GM19455 (cell line): ENCODE measurements around the gene PKD2L1.
A peak's percentile ranks its signal among the peaks of the same experiment; 100 is the strongest.
"Not testable (repeated sequence)": the region's sequence is repeated elsewhere in the genome, so short reads cannot be mapped to it uniquely, and the experiment has no call there.

ENCODE experiments used
- ATAC-seq: cut with Tn5 transposase; IDR thresholded peaks from one replicate; pipeline ENCODE4 v1.9.1; 2021; ENCODE audit not compliant: unreplicated experiment

PKD2L1 gene

GRCh38 chr10:100334762-100335161, 4.7 kb upstream of the PKD2L1 start:
- ATAC-seq: no peak

DNA sequence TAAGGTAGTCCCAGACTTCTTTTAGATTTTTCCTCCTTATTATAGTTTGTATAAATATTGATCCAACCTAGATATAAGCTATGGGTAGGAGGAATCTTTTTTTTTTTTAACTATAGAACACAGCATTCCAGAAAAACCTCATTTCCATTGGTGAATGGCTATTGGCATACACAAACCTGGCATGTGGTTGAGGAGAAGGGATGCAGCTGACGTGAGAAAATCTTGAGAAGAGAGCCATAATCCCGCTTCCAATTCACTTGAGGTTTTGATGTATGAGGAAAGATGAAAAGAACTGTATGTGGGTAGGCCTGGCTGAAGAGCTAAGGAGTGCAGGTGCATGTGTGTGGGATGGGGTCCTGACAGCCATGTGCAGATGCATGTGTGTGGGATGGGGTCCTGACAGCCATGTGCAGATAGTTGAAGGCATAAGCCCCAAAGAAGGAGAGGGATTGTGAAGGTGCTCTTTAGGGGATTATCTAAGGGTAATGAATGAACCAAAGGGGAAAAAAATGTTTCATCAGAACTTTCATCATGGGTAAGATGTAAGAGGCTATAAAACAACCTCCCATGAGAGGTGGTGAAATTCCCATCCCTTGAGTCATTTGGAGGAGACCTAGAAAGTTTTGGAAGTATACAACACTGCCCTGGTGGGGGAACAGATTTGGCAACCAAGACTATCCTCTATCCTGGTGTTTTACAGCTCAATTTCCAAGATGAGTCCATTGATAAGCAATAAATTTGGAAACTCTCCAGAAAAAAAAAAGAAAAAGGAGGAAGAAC, 3.8 kb upstream of the PKD2L1 start:
- no peak for ATAC-seq

- no peak for ATAC-seq
Measured at GRCh38 chr10:100333106-100333505, 3.1 kb upstream of the PKD2L1 start.

DNA sequence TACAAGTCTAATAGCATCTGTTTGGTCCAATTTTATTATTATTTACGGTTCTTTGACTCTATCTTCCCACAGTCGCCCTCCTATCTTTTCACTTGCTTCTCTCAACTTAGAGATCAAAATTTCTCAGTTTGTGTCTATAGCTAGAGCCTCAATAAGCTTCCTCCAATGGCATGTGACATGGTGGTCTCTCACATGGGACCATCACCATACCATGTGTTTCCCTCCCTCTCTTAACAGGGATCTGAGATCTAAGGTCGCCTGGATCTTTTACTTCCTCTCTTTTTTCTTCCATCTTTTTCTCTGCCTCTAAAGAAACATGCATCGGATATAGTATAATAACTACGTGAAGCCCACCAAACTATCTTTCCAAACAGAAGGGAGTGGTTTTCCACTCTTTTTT, 1.8 kb downstream of the PKD2L1 start:
- no peak for ATAC-seq

- no peak for ATAC-seq
Measured at GRCh38 chr10:100327718-100328009, 2.4 kb downstream of the PKD2L1 start.

DNA sequence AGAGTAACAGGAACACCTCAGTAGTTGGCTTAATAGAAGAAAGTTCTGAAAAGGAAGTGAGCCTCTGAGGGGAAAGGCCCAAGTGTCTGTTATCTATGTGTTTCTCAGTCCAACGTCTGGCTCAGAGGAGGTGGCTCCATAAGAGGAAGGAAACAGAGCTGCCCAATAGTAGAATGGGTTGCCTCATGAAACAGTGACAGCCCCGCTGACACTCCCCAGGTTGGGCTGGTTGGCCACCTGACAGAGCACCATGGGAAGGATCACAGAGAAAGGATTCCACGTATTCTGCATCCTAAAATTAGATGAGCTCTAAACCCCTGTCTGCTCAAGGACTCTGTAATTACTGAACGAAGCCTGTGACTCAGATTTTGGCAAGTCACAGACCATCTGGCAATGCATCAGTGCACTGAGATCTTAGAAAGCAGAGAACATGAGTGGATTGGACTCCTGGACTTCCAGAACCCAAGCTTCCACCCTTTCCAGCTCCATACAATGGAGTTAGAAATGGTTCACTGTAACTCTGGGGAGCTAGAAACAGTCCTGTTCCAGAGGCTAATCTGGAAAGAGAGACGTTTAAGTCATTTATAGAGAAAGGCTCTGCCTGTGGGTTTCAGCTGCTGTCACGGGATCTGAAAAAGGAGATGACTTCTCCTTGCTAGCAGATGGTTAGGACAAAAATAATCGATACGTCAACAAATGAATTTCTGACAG, 2.9 kb downstream of the PKD2L1 start:
- peak; percentile 97 for ATAC-seq

GRCh38 chr10:100325158-100325557, 4.9 kb downstream of the PKD2L1 start:
- ATAC-seq: no peak

- no peak for ATAC-seq
Measured at GRCh38 chr10:100319707-100320402, 10.2 kb downstream of the PKD2L1 start.

DNA sequence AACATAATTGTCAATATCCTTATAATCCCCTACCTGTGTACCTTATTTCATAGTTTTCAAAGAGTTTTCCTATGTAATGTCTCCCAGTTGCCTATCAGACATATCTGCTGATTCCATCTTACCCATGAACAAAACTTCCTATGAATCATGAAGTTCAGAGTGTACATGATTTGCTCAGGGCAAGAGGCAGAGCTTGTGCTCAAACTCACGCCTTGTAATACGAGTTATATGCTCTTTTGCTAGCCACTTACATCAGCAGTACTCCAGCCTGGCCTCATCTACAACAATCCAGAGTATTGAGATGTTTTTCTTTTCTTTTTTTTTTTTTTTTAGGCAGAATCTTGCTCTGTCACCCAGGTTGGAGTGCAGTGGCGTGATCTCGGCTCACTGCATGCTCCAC, 11.8 kb downstream of the PKD2L1 start:
- no peak for ATAC-seq

- no peak for ATAC-seq
Measured at GRCh38 chr10:100315615-100316014, 14.4 kb downstream of the PKD2L1 start.

GRCh38 chr10:100311298-100311697, 18.7 kb downstream of the PKD2L1 start:
- no peak for ATAC-seq

DNA sequence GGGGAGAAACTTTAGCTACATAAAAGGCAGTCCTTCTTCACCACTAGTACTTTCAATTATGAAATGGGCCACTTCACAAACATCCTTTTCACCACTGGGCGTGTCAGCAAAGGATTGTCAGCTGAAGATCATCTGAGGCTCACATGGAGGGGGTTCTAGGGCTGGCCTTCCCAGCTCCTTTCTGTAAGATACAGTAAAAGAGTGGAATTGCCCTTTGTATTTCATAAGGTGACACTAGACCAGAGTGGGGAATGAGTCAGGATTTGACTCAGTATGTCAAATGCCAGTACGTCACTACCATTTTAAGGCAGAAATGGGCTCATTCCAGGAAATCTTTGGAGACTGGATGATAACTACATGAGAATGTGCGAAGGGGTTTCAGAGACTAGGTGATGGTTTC, 22.3 kb downstream of the PKD2L1 start:
- no peak for ATAC-seq

DNA sequence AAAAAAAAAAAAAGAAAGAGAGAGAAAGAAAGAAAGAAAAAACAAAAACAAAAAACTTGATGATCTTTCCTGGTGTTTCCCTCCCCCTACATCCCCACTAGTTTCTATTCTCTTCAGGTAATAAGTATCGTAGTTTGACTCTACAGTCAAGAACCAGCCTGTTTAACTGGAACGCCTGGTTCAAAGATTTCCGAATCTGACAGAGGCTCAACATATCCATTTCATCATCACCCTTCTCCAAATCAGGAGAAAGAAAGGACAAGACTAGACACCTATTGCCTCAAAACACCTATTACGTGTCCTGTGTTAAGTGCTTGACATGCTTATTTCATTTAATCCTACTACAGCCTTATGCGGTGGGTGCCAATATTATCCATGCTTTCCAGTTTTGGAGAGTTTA, 23.2 kb downstream of the PKD2L1 start:
- no peak for ATAC-seq

- no peak for ATAC-seq
Measured at GRCh38 chr10:100304414-100304813, 25.6 kb downstream of the PKD2L1 start.

DNA sequence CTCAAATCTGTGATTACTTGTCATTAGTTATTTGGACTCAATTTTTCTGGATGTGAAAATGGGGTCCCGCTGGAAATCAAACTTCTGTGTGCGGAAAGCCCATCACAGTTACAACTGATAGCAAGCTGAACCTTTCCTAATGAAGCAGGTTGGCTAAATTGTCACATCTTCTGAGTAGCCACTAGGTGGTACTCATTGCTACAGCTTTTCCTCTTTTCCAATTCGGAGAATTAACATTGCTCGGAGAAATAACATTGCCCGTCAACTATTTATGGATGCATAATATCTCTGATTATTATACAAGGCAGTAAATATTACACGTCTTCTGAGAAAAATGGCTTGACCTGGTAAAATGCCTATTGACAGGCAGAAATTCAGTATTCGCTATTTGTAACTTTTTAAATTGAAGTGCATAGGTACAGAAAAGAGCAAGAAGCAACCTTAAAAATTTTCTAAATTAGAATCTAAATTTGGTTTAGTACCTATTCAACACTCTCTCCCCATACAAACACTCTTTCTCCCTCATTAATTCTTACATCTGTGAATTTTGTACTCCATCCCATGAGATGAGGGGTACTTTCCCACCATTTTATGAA, 26.2 kb downstream of the PKD2L1 start:
- ATAC-seq: no peak

- ATAC-seq: not testable (repeated sequence)
Measured at GRCh38 chr10:100301123-100301522, 28.9 kb downstream of the PKD2L1 start.

GRCh38 chr10:100297242-100297641, 32.8 kb downstream of the PKD2L1 start:
- no peak for ATAC-seq

- ATAC-seq: no peak
Measured at GRCh38 chr10:100293066-100293465, 37.0 kb downstream of the PKD2L1 start.

DNA sequence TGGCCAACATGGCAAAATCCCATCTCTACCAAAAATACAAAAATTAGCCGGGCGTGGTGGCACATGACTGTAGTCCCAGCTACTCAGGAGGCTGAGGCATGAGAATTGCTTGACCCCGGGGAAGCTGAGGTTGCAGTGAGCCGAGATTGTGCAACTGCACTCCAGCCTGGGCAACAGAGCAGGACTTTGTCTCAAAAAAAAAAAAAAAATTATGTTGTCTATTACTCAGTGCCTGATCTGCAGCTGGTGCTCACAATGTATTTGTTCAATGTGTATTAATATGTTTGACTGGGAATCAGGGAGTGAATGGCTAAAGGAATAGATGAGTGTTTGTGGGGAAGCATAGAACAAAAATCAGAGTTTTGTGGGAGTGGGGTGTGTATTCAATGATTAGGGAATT, 37.7 kb downstream of the PKD2L1 start:
- ATAC-seq: not testable (repeated sequence)

GRCh38 chr10:100291356-100291755, 38.7 kb downstream of the PKD2L1 start:
- no peak for ATAC-seq

- ATAC-seq: no peak
Measured at GRCh38 chr10:100289641-100290040, 40.4 kb downstream of the PKD2L1 start.

DNA sequence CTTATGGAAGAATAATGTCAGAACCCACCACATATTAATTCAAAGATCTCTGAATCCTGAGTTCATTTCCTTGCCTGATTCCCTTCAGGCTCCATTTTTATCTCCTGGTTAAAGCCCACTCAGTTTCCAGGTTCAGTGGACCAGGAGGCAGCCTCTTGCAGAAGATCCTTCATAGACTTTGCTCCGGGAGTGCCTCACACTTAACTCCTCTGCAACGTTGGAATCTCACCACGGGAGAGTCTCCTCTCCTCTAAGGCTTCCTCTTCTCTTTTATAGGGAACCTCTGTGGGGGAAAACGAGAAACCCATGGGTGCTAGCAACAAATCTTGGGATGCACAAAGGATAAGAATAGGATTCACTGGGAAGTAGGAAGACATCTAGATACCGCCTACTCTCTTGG, 41.8 kb downstream of the PKD2L1 start:
- no peak for ATAC-seq
